ENCODE results near the gene PTPRD.

GRCh38 chr9:8686516-8686915 lies 1926.3 kb downstream of the PTPRD start:
- no peak for TF ChIP-seq CTCF (IDR thresholded peaks at IDR 0.05; ENCODE audit: low read depth, low read length, poor library complexity, severe bottlenecking)
- no peak for TF ChIP-seq EZH2phosphoT487 (IDR thresholded peaks at IDR 0.05; ENCODE audit: borderline replicate concordance, low read length)

Measured in DOHH2 (cell line).